Psoas muscle (tissue), 8 donors: ENCODE measurements around the gene FUT6. TPM values are rescaled to one million over a fixed set of nuclear protein-coding genes. Genes with fewer than 3 reads are reported as not detected.

ENCODE experiments used
- ATAC-seq, 4 donors: fragments of 200-7000 bp; cut with Tn5 transposase; one replicate each; pipeline ENCODE4 v1.9.1; 2020; ENCODE audit warnings: moderate library complexity in 3 of 4, mild to moderate bottlenecking in 2 of 4
- DNase-seq, 2 donors: peaks; one replicate each; pipeline ENCODE4 v3.0.0-alpha.2; 2020
- H3K27ac ChIP-seq: fragments of 200-600 bp; one replicate; pipeline ENCODE4 v1.8.0; 2022
- H3K27me3 ChIP-seq, 3 donors: fragments of 200-600 bp in 1 of 3; one replicate each; pipeline versions ENCODE4 v1.6.1 to v1.8.0; 2013 to 2022; ENCODE audit warnings: low read length in 2 of 3, mild to moderate bottlenecking in 2 of 3, moderate library complexity in 1 of 3; ENCODE audit not compliant: insufficient read depth in 3 of 3
- H3K36me3 ChIP-seq, 2 donors: fragments of 200-600 bp in 1 of 2; one replicate each; pipeline versions ENCODE4 v1.6.1 to v1.8.0; 2013 to 2022; ENCODE audit warnings: low read depth in 1 of 2, mild to moderate bottlenecking in 1 of 2, moderate library complexity in 1 of 2; ENCODE audit not compliant: insufficient read depth in 1 of 2
- H3K4me1 ChIP-seq: fragments of 200-600 bp; one replicate; pipeline ENCODE4 v1.8.0; 2022
- H3K4me3 ChIP-seq: fragments of 200-600 bp; one replicate; pipeline ENCODE4 v1.8.0; 2022; ENCODE audit warnings: mild to moderate bottlenecking
- H3K9me3 ChIP-seq: fragments of 200-600 bp; one replicate; pipeline ENCODE4 v1.8.0; 2022
- WGBS, 3 donors: extraction: QIAGEN DNeasy Blood & Tissue Kit; methylation state at CpG; one replicate each; pipeline versions ENCODE4 v1.1.6 to v1.1.7; 2013; 5-methylcytosine and 5-hydroxymethylcytosine counted together
- intact Hi-C, 2 donors: fragments of 100-400 bp; cut with DNase I; formaldehyde crosslinking; loops; one replicate each; pipeline versions ENCODE4 v1.11.0 to v1.14.2; 2022
- polyA plus RNA-seq, 3 donors: library from polyadenylated mRNA; stranded (reverse); fragments of 200-250 nt; gene quantifications; one replicate each; pipeline ENCODE4 v1.2.3, GENCODE V29; 2013
- total RNA-seq, 4 donors: library from RNA; stranded (reverse); fragmentation: NEBNext Ultra II Directional in 2 of 4; extraction: Animal tissue kit (Norgen Biotek cat#: 25700) in 2 of 4; gene quantifications; one replicate each; pipeline versions ENCODE4 v1.2.1 to v1.2.4, GENCODE V29; 2021 to 2023
- TF ChIP-seq, protein P1 (sequence below): fragments of 200-600 bp; IDR thresholded peaks from one replicate; pipeline ENCODE4 v1.8.0; 2022; ENCODE audit warnings: antibody characterized with exemption
- donor health status: healthy with polysubstance abuse.
- donor health status: DM: no; HTN: no; CAD: no; lungs with moderate emphysema.
- donor health status: Bipolar disorder and iron deficiency.
- donor health status: healthy.
- donor health status: DM: yes; HTN: yes; CAD: no.
- donor health status: DM: no; HTN: no; CAD: no.
- donor health status: DM: no; HTN: no; CAD: no.
- donor health status: DM: yes; HTN: yes; CAD: no.

FUT6 gene
- total and polyA plus RNA-seq, 7 donors: 0.03 TPM; not detected in 5

DNA sequence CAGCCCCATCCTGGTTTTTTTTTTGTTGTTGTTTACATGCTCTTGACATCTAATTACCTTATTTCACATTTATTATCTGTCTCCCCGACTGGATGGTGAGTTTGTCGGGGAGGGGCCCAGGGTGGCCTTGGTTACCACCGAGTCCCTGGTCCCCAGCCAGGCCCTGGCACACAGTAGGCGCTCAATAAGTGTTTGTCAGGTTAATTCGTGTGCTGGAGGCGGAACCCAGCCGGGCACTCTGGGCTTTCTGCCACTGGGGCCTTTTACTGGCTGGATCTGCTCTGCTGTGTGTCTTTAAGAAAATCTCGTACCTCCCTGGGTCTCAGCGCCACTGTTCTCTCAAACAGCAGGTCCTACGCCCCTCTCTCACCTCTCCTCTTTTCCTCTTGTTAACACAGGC, 30.0 kb downstream of the FUT6 start:
- ATAC-seq (no peak), DNase-seq (no peak)
- no peak overlapping the region for H3K4me3 ChIP-seq
- peaks cover 0 to 50% (median 11%) of the 10 kb centered on the region in 3 donors for H3K27me3 ChIP-seq
- no peaks in the 10 kb centered on the region for H3K36me3 ChIP-seq
- H3K9me3 ChIP-seq: no peaks in the 10 kb centered on the region
- TF ChIP-seq, protein P1, sequence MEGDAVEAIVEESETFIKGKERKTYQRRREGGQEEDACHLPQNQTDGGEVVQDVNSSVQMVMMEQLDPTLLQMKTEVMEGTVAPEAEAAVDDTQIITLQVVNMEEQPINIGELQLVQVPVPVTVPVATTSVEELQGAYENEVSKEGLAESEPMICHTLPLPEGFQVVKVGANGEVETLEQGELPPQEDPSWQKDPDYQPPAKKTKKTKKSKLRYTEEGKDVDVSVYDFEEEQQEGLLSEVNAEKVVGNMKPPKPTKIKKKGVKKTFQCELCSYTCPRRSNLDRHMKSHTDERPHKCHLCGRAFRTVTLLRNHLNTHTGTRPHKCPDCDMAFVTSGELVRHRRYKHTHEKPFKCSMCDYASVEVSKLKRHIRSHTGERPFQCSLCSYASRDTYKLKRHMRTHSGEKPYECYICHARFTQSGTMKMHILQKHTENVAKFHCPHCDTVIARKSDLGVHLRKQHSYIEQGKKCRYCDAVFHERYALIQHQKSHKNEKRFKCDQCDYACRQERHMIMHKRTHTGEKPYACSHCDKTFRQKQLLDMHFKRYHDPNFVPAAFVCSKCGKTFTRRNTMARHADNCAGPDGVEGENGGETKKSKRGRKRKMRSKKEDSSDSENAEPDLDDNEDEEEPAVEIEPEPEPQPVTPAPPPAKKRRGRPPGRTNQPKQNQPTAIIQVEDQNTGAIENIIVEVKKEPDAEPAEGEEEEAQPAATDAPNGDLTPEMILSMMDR: no peak
- intact Hi-C loops: loop anchor here in 1 of 2 donors (10.0 kb wide), 1 partner anchor 215 kb away; no protein-coding TSS in a partner anchor
- WGBS, 3 donors: 69 to 79% (median 76%) methylated on average over 10 of the region's 10 CpGs
- no peak overlapping the region for H3K27ac ChIP-seq
- H3K4me1 ChIP-seq: no peaks in the 10 kb centered on the region

DNA sequence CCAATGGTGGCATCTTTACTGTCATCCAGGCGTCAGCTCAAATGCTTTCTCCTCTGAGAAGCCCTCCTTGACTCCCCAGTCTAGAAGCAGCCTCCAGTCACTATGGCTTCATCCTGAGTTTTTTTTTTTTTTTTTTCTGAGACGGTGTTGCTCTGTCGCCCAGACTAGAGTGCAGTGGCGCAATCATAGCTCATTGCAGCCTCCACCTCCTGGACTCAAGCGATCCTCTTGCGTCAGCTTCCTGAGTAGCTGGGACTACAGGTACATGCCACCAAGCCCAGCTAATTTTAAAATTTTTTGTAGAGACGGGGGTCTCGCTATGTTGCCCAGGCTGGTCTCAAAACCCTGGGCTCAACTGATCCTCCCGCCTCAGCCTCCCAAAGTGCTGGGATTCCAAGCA, 30.4 kb downstream of the FUT6 start:
- WGBS, 3 donors: 85 to 86% (median 85%) methylated on average over 9 of the region's 9 CpGs
- ATAC-seq: no peak
- intact Hi-C loops: loop anchor here in 1 of 2 donors (10.0 kb wide), 1 partner anchor 216 kb away; no protein-coding TSS in a partner anchor

DNA sequence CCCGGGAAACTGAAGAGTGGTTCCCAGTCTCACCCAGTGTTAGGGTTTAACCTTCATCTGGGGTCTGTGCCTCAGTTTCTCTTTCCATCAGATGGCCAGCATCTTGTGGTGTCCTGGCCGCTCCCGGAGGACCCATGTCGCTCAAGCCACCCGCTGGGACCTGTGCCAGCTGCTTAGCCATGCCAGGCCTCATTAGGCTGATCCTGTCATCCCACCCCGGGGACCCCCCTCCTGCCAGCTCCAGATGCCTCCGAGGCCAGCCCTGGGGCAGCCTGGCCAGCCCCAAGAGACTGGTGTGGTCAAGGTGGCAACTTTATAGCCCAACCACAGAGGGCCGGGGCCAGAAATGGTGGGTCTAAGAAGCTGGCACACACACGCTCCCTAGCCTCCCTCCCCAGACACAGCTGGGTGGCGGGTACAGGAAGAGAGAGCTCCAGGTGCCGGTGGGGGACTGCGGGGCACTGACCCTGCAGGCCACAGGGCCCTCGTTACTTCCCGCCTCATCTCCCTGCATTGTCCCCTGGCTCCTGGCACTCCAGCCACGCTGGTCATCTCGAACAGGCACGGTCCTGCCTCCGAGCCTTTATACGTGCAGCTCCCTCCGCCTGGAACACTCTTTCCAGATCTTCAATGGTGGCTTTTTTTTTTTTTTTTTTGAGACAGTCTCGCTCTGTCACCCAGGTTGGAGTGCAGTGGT, 31.2 kb downstream of the FUT6 start:
- 67 to 70% (median 68%) methylated on average over 19 to 21 of the region's 21 CpGs for WGBS, 3 donors
- Histone ChIP-seq H3K9me3 (no peaks in the 10 kb centered on the region), H3K27me3 (peaks cover 0 to 50% (median 20%) of the 10 kb centered on the region in 3 donors), H3K36me3 (no peaks in the 10 kb centered on the region), H3K4me1 (no peaks in the 10 kb centered on the region), H3K27ac (no peak overlapping the region), H3K4me3 (no peak overlapping the region)
- intact Hi-C loops: loop anchor here in 1 of 2 donors (10.0 kb wide), 1 partner anchor 217 kb away; no protein-coding TSS in a partner anchor
- ATAC-seq: no peak
- TF ChIP-seq, protein P1: no peak
- no peak for DNase-seq

More for the DNA sequence above, 30.4 kb downstream of the FUT6 start:
- DNase-seq: no peak
- TF ChIP-seq, protein P1: no peak
- Histone ChIP-seq H3K9me3 (no peaks in the 10 kb centered on the region), H3K4me3 (no peak overlapping the region), H3K4me1 (no peaks in the 10 kb centered on the region), H3K27me3 (peaks cover 0 to 50% (median 13%) of the 10 kb centered on the region in 3 donors), H3K36me3 (no peaks in the 10 kb centered on the region), H3K27ac (no peak overlapping the region)

DNA sequence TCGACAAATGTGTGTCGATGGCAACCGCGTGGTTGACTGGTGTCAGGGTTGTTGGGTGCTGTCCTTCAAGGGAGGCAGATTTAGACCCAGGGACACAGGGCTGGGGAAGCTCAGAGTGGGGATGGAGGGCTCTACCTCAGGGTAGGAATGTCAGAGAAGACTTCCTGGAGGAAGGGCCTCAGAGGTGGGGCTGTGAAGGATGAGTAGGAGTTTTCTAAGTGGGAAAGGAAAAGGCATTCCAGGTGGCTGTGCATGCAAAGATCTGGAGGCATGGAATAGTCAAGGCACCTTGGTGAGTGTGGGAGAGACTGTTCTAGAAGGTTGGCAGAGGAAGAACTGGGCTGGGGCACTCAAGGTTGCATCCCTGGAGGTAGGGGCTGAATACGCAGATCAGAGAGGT, 32.6 kb downstream of the FUT6 start:
- no peak overlapping the region for H3K4me3 ChIP-seq
- no peak for ATAC-seq
- intact Hi-C loops: loop anchor here in 1 of 2 donors (10.0 kb wide), 1 partner anchor 218 kb away; no protein-coding TSS in a partner anchor
- WGBS, 3 donors: 87 to 94% (median 93%) methylated on average over 5 of the region's 5 CpGs
- TF ChIP-seq, protein P1: no peak
- DNase-seq: no peak
- peaks cover 0 to 52% (median 22%) of the 10 kb centered on the region in 3 donors for H3K27me3 ChIP-seq
- H3K27ac ChIP-seq: no peak overlapping the region
- no peaks in the 10 kb centered on the region for H3K4me1 ChIP-seq
- H3K36me3 ChIP-seq: no peaks in the 10 kb centered on the region
- H3K9me3 ChIP-seq: no peaks in the 10 kb centered on the region
